Stimulated activated CD8-positive, alpha-beta memory T cell treated with anti-CD3 and anti-CD28 coated beads, Interleukin-7, amount 100 ng/mL, for 4 hours (primary cell): ENCODE measurements around the gene CCDC158.
A peak's percentile ranks its signal among the peaks of the same experiment; 100 is the strongest.
"Not testable (repeated sequence)": the region's sequence is repeated elsewhere in the genome, so short reads cannot be mapped to it uniquely, and the experiment has no call there.

Source experiments
- DNase-seq, 2 donors: peaks; one replicate each; pipeline ENCODE4 v3.0.0-alpha.2; 2020; ENCODE audit warnings: low read depth in 2 of 2

CCDC158 gene

GRCh38 chr4:76373919-76374552 is 46.9 kb downstream of the CCDC158 start:
- no peak for DNase-seq

- no peak for DNase-seq
Measured at GRCh38 chr4:76366737-76367136, 54.2 kb downstream of the CCDC158 start.

- no peak for DNase-seq
Measured at GRCh38 chr4:76365636-76366035, 55.3 kb downstream of the CCDC158 start.

DNA sequence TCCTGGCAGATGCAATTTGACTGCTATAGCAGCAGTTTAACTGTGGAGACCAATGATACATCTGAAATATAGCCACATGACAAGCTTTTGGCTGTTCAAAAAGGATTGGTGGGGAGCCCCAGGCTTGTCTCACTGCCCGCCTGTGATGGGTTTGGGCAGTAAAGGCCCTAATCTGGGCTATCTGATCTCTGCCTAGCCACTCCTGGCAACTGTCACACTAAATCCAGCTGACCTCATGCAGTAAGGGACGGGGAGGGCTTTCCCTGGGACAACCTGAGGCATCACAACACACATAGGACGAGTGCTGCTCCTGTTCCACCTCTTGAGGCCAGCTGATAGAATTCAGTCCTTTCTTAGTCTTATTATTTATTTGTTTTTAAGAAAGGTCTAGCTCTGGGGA is 56.2 kb downstream of the CCDC158 start:
- no peak for DNase-seq

DNA sequence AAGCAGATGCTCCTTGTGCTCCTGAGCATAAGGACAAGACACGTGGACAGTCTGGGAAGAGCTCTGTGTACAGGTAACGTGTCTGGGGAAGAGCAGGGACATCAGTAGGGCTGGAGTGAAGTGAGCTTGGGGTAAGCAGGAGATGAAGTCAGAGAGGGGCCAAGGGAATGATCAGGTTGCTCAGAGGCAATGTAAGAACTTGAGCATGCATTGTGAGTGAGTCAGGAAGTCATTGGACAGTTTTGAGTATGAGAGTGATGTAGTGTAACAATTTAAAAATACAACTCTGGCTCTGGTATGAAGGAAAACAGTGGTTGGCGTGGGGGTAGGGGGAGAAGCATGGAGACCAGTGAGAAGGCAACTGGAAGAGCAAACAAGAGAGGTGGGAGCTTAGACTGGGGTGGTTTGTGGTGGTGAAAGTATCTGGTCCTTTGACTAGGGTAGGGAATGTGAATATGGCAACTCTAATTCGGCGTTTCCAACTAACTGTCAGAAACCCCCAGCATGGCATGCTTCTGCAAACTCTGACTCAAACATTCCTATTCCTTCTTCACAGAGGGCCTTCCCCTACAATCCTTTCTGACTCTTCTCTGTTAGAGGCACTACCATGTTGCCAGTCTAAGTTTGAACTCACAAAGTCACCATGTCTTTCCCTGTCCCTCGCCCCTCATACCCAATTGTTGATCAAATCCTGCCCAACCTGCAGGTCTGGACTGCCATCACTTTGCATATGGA is 57.2 kb downstream of the CCDC158 start:
- DNase-seq: no peak

- no peak for DNase-seq
Measured at GRCh38 chr4:76361689-76362412, 59.1 kb downstream of the CCDC158 start.

DNA sequence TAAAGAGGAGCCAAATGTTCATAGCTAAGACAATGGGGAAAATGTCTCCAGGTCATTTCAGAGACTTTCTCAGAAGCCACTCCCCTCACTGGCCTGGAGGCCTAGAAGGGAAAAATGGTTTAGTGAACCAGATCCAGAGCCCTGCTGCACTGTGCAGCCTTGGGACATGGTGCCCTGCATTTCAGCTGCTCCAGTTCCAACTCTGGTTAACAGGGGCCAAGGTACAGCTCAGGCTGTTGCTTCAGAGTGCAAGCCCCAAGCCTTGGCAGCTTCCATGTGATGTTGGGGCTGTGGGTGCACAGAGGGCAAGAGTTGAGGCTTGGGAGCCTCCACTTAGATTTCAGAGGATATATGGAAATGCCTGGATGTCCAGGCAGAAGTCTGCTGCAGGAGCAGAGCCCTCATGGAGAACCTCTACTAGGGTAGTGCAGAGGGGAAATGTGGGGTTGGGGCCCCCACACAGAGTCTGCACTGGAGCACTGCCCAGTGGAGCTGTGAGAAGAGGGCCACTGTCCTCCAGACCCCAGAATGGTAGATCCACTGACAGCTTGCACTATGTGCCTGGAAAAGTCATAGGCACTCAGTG is 61.0 kb downstream of the CCDC158 start:
- not testable (repeated sequence) for DNase-seq

- no peak for DNase-seq
Measured at GRCh38 chr4:76357981-76358380, 63.0 kb downstream of the CCDC158 start.

DNA sequence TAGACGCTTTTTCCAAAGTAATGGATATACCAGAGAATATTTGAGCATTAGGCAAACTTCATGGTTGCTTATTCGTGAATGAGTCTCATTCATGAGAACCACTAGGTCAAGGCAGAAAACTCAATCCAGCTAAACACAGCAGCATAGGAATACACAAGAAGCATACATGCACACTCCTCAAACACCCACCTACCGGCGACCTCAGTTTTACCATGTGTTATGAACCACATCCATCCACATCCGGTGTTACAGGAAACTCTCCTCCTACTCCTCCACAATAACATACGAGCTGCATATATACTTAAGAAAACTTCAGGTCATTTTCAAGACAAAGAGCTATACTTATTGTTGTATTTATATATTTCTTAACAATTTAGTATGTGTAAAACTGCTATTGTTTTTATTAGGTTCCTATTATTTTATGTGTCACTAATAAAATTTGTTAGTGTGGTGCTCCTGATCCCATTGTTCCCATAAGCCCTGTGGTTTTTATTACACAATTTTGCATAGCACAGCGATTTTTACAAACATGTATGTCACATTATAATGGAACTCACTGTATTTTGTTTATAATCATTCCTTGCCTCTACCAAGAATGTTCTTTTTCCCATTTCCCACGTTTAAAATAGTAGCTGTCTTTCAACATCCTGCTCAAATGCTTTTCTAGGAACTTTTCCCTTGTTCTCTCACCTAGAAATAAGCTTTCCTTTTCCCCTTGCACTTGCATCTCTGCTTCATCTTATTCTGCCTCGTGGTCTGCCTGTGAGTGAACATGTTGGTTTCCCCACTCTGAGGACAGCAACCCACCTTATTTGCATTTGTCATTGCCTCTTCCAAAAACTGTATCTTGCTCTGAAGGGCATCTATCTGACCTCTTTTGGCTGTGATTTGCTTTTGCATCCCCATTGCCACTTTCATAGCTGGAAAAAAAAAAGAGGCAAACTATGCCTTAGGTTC is 66.1 kb downstream of the CCDC158 start:
- peak; percentile 3 to 5 for DNase-seq

GRCh38 chr4:76342803-76343202 is 78.1 kb downstream of the CCDC158 start:
- DNase-seq: no peak

DNA sequence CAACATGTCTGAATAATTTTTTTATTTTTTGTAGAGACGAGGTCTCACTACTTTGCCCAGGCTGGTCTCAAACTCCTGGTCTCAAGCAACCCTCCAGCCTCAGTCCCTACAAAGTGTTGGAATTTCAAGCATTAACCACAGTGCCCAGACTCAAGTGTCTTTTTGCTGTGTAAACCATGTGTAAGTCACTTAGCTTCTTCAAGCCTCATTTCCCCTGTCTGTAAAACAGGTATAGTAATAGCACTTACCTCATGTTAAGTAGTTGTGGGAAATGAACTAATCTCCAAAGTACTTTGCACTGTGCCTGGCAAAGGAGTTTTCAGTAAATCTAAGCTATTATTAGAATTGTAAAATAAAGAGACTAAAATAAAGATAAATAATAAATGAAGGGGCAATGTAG is 78.8 kb downstream of the CCDC158 start:
- no peak for DNase-seq

DNA sequence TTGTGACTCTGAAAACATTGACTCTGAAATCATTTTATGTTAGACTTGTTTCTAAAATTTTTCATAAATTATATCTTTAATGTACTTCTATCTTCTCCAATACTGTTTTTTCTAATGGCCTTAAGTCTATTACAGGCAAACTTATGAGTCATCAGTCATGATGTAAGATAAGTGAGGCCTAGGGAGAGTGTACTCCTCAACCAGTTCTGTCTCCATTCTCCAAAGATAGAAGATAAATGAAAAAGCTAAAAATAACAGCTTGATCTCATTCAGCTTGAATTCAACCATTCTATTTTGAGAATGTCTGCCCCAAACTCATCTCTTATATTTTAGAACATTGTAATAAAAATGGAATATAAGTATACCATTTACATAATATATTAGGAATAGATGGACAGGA is 79.9 kb downstream of the CCDC158 start:
- no peak for DNase-seq

DNA sequence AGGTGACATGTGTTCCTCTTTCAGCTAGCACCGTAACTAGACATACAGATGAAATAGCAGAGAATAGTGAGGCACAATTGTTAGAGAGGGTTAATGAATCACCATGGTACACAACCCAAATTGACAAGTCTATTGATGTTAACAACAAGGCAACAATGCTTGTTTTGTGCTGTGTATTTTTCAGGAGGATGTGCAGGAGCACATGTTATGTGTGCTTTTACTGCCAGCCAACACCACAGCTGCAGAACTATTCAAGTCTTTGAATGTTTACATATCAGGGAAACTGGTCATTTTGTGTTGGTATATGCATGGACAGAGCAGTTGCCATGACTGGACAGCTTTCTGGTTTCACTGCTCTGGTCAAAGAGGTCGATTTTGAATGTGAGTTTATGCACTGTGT is 81.6 kb downstream of the CCDC158 start:
- DNase-seq: no peak

DNA sequence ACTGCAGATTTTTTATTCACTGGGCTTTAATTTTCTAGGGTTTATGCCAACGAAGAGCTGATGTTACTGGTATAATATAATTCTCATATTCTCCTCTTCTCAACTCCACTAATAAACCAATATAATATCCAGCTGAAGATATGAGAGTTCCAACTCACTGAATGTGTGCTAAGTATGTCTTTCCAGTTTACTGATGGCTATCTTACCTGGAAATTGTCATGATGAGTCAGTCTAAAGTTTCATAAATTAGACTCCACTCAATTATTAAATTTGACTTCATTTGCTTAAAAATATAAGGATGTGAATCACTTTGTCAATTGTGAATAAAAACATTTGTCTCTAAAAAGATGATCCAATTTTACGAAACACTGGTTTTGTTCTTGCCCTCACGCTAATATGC is 86.1 kb downstream of the CCDC158 start:
- no peak for DNase-seq

DNA sequence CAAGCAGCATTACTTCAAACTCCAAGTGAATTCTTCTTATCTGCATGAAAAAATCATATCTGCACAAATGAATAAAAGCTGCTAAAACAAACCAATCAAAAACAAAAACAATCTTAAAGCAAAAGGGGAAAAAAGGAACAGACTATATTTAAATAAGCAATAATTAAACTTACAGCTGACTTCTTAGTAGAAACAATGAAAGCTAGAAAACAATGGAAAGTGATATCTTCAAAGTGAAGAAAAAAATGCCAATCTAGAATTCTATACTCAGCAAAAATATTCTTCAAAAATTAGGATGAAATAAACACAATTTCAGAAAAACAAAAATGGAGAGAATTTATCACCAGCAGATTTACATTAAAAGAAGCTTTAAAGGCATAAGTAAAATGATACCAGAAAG is 94.4 kb downstream of the CCDC158 start:
- DNase-seq: no peak

DNA sequence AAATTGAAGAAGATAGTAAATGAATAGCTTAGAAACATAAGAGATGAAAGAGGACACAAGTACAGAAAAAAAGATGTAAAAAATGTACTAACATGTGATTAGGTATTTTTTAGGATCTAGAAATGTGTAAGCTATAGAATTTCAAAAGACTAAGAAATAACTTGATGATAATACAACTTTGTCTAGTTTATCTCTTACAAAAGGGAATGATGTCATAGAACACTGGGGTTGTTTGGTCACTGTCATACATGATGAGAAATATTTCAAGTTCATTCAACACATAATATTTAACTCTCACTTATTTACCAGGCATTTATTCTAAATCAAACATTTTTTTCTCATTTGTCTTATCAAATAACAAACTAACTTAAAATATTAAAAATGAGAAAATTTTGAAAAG is 95.9 kb downstream of the CCDC158 start:
- no peak for DNase-seq

GRCh38 chr4:76322236-76322635 is 98.7 kb downstream of the CCDC158 start:
- no peak for DNase-seq

GRCh38 chr4:76316131-76316530 is 104.8 kb downstream of the CCDC158 start:
- no peak for DNase-seq

- no peak for DNase-seq
Measured at GRCh38 chr4:76315267-76315918, 105.5 kb downstream of the CCDC158 start.

DNA sequence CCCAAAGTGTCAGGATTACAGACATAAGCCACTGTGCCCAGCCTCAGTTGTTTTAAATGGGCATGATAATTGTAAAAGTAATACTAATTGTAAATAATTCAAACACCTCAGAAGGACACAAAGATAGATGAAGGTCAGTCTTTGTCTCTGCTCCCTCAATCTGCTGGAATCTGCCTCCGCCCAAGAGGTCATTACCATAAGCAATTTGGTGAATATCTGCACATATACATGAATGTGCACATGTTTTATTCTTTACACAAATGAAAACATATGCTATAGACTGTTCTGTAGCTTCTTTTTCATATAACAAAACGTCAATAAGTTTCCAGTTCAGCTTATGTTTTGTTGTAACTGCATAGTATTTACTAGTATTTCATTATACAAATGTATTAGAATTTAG is 107.4 kb downstream of the CCDC158 start:
- no peak for DNase-seq

- no peak for DNase-seq
Measured at GRCh38 chr4:76312457-76312856, 108.5 kb downstream of the CCDC158 start.
